GM12892 (cell line): ENCODE data around the gene MAP1B.

Experiments
- POLR2A ChIP-seq: IDR thresholded peaks from 2 replicates; pipeline ENCODE4 v1.6.1; 2011; ENCODE audit warnings: low read depth, low read length, control low read depth
- POLR2AphosphoS5 ChIP-seq: IDR thresholded peaks from 2 replicates; pipeline ENCODE4 v1.6.1; 2011; ENCODE audit warnings: low read depth, low read length, control low read depth
- TAF1 ChIP-seq: IDR thresholded peaks from 2 replicates; pipeline ENCODE4 v1.6.1; 2011; ENCODE audit warnings: low read depth, mild to moderate bottlenecking, control low read depth, low read length, borderline replicate concordance

DNA sequence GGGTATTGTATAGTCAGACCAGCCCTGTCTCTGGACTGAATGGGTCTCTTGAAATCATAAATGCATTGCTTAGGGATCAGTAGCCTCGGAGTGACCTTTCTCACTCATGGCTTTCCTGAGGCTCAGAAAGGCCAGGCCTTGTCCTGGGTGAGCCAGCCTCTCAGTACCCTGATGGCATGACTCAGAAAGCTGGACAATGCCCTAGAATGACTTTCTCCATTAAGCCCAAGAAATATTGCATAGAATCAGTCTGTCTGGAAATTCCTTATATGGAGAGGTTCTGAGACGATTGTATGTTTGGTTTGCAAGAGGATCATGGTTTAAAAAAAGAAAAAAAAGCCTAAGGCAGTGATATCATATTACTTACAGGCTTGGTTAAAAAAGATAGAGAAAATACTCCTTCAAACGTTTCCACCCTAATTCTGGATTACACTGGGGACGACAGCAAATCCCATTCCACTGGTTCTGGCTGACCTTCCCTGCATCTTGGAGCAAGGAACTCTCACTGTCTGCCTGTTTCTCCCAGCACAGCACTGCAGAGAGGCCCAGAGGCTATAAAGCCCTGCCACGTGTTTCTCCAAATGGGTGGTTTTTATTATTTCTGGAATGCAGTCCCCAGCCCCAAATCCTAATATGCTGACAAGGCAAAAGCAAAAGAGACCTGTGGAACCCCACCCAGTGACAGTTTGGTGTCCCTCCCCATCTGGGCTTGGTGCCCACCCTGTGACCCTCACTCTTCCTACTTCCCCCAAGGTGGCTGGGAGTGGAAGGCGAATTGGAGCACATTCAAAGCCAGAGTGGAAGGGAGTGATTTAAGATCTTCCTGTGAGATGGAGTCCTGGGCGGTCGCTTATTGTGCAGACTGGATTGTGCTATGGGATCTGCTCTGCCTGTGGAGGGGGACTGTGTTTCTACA lies 34.4 kb downstream of the MAP1B start:
- TF ChIP-seq POLR2A (no peak), POLR2AphosphoS5 (no peak), TAF1 (no peak)
